GM10847 (cell line): ENCODE measurements around the gene CCDC134.
A peak's percentile ranks its signal among the peaks of the same experiment; 100 is the strongest.

Source experiments
- POLR2A ChIP-seq: IDR thresholded peaks from 2 replicates; pipeline ENCODE4 v1.6.1; 2011; ENCODE audit not compliant: insufficient read length; ENCODE audit errors: extremely low read depth

The CCDC134 gene

DNA sequence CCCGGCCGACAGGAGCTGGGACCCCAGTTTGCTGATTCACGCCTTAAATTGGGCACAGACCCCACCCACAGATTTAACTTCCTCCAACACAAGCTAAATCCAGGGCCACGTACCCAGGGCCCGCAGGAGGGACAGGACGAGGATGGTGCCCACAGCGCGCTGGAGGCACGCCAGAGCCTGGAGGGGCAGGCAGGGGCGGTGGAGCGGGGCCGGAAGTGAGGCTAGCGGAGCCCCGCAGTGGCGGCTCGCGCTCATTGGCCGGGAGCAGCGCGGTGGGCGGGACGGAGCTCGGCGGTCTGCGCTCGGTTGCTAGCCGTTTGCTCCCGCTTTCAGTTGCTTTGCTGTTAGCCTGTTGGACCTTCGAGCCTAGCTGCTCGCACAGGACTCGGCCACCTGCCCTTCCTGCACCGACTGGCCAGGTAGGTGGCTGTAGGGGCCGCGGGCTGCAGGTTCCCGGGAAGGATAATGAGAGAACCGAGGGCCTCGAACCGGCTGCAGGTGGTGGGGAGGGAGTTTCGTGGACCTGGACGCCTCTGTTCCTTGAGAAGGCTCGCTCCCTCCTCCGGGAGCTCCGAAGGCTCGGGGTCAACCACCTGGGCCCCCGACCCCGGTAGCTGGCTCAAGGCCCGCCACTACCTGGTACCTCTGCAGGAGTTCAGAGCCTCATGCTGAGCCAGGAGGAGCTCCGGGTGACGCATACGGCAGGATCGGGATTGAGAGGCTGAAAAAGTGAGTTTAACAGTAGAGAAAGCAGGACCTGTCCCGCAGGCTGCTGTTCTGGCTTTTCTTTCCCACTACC, at the start of gene CCDC134:
Gene CCDC134, plus strand, starts transcription at position 332 of the 799 bp plus-strand sequence. CDS start 8,212 bp downstream, outside the sequence.
- TF ChIP-seq POLR2A = peak; percentile 86

DNA sequence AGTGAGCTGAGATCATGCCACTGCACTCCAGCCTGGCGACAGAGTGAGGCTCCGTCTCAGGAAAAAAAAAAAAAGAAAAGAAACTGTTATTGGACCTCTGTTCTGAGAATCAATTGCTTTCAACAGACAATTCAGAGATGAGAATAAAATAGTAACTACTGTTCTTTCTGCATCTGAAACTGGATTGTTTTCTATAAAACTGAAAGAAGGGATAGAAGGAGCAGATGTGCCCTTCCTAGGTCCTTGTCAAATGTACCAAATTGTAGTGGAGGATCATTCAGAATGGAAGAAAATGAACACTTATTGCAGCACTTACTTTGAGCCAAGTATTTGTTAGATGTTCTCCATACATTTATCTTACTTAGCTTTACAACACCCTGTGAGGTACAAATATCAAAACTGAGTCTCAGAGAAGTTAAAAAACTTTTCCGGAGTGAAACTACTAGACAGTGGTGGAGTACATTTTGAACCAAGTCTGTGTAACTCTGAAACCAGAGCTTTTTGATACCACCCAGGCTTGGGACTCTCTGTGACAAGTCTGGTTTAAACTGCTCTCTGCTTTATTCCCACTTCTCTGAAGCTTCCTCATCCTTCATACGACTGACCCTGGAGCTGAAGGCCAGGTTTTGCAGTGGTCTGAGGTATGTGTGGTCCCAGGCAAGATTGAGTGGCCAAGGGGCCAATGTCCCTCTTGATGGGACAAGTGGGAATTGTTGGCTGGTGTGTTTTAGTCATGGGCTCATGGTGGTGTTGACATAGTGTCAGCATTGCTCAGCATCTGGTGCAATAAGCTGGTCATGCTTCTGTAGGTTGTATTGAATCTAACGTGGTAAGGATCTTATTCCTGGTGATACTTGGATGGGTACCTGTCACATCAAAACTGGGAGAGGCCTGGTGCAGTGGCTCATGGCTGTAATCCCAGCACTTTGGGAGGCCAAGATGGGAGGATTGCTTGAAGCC, 48.2 kb upstream of the CCDC134 start:
- no peak for TF ChIP-seq POLR2A

DNA sequence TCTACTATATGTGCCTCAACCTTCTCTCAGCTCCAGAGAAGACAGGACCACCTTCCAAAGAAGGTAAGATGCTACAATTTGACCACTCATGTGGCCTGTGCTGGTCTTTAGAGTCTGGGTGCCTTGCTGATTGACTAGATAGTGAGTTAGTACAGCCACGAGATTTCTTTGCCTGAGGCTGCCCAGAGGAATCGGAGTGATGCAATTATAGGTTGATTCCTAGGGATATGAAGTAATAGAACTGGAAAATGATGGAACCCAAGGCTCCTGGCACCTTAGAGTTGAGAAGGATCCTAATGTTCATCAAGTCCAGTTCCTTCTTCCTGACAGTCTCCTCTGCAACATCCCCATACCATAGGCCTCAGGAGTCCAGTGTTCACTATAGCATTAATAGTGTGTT, 46.5 kb upstream of the CCDC134 start:
- TF ChIP-seq POLR2A = no peak

DNA sequence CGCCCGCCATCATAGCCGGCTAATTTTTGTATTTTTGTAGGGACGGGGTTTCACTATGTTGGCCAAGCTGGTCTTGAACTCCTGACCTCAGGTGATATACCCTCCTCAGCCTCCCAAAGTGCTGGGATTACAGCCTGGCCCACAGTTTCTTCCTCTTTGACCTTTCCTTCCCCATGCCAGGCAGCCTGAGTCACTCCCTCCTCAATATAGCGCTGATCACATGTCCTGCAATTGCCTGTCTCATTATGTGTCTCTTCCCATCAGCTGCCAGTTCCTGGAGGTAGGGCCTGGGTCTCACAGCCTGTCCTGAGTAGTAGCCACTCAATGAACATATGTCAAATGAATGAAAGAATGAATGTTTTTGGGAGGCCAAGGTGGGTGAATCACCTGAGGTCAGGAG, 43.0 kb upstream of the CCDC134 start:
- TF ChIP-seq POLR2A = no peak

DNA sequence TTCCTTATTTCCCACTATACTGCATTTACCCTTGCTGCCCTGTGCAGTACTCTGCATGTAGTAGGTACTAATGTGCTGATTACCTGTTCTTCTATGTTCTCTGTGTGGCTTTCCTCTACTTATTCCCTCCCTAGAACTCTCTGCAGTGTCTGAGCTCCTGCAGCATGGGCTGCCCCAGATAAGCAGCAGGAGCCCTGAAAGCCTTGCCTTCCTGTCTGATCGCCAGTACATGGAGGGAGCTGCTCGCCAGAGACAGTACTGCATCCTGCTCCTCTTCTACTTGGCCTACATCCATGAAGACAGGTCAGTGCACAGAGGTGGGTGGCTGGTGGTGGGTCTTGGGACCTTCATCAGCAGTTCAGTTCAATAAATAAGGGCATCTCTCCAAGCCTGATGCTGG, 42.2 kb upstream of the CCDC134 start:
- no peak for TF ChIP-seq POLR2A

DNA sequence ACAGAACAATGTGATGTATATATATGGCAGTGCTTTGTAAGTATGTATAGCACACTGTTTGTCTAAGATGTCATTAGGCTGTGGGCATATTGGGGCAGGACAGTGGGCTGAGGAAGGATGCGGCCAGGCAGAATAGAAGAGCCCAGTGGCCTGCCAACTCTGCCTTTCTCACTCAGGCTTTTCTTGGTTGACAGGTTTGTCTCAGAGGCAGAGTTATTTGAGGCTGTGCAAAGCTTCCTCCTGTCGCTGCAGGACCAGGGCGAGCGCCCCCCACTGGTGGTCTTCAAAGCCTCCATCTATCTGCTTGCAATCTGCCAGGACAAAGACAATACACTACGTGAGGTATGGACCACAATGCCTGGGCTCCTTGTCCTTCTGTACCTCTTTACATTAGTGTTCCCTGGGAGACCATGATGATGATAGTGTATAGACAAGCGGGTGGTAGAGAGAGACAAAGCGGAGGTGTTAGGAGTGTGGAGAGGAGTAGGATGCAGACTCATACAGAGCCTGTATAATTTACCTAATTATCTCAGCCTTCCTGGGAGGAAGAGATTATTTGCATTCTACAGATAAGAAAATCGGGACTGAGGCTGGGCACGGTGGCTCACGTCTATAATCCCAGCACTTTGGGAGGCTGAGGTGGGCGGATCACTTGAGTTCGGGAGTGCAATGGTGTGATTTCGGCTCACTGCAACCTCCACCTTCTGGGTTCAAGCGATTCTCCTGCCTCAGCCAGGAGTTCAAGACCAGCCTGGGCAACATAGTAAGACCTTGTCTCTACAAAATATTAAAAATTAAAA, 37.3 kb upstream of the CCDC134 start:
- TF ChIP-seq POLR2A = no peak

DNA sequence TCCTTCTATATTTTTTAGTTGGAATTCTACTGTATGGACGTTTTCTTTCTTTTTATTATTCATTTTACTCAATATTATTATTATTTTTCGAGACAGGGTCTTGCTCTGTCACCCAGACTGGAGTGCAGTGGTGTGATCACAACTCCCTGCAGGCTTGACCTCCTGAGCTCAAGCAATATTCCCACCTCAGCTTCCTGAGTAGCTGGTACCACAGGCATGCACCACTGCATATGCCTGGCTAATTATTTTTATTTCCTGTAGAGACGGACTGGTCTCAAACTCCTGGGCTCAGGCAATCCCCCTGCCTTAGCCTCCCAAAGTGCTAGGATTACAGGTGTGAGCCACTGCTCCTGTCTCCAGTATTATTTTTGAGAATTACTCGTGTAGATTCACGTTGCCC, 34.0 kb upstream of the CCDC134 start:
- TF ChIP-seq POLR2A = no peak

DNA sequence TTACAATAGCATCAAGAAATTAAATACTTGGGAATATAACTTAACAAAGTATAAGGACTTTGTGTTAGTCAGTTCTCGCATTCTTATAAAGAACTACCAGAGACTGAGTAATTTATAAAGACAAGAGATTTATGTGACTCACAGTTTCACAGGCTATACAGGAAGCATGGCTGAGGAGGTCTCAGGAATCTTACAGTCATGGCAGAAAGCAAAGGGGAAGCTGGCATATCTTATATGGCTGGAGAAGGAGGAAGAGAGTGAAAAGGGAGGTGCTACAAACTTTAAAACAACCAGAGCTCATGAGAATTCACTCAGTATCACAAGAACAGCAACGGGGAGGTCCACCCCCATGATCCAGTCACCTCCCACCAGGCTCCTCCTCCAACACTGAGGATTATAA, 32.0 kb upstream of the CCDC134 start:
- TF ChIP-seq POLR2A = no peak

DNA sequence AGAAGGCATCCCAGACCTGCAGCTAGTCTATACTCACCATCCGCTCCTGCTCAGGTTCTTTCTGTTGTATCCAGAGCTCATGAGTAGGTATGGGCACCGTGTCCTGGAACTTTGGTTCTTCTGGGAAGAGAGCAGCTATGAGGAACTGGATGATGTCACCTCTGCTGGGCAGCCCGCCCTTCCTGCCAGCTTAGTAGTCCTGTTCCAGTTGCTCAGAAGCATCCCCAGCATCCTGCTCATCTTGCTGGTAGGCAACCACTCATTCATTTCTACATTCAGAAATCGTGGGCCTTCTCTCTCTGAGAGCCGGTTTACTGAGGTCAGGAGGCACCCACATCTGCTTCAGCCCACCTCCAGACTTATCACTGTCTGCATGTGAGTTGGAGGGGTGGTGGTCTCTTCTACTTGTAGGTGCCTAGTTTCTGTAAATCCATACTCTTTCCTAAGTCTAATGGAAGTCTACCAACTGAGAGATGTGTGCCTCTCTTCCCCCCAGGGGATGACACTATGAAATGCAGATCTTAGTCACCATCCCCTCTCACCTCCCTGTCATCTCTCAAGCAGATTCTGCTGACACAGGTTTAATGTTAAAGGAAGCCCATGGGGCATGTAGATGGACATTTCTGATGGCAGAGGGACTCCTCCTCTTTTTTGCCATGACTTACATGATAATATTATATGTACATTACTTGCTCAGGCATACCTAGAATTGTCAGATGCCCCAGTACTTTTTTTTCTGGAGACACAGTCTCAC, 29.6 kb upstream of the CCDC134 start:
- TF ChIP-seq POLR2A = no peak

DNA sequence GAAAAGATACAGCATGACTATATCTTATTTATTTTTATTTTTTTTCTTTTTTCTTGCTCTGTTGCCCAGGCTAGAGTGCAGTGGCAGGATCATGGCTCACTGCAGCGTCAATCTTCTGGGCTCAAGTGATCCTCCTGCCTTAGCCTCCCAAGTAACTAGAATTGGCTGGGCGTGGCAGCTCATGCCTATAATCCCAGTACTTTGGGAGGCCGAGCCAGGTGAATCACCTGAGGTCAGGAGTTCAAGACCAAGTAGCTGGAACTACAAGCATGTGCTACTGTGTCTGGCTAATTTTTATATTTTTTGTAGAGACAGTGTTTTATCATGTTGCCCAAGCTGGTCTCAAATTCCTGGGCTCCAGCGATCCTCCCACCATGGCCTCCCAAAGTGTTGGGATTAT, 28.3 kb upstream of the CCDC134 start:
- TF ChIP-seq POLR2A = no peak

DNA sequence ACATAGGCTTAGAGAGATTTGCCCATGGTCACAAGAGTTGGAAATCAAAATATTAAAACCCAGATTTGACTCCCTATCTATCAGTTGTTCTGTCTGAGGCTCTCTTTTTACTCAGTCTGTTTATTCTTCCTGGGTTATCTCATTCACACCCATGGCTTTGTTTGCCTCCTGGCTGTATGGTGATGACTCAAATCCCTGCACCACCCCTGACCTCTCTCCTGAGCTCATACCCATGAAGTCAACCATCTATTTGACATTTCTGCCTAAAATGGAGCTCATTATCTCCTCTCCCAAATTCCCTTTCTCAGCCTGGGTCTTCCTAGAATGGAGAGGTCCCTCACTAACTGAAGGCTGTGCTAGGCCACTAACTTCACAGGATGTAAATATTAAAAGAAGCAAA, 27.8 kb upstream of the CCDC134 start:
- no peak for TF ChIP-seq POLR2A

DNA sequence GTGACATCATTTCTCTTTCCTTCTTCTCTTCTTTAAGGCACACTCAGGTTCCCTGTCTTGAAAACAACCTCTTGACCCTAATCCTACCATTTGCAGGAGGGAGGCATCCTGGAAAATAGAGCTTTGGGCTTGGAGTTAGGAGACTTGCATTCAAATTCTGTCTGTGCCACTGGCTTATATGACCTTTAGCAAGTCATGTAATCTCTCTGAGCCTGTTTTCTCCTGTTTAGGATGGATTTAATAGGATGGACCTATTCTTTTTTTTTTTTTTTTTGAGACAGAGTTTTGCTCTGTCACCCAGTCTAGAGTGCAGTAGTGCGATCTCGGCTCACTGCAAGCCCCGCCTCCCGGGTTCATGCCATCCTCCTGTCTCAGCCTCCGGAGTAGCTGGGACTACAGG, 25.1 kb upstream of the CCDC134 start:
- TF ChIP-seq POLR2A = no peak

DNA sequence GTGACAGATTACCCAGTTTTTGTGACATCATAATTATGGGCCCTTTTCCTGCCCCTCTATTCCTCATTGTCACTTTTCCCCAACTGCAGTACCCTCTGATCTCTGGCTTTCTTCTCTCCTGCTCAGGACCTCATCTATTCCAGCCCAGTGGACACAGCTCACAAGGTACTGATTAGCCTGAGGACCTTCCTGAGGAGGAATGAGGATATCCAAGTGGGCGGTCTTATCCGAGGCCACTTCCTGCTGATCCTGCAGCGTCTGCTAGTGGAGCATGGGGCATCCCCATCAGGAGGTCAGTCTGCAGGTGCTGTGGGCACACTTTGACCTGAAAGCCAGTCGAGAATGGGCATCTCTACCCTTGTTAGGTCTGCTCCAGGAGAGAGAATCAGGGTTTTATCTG, 24.5 kb upstream of the CCDC134 start:
- no peak for TF ChIP-seq POLR2A

DNA sequence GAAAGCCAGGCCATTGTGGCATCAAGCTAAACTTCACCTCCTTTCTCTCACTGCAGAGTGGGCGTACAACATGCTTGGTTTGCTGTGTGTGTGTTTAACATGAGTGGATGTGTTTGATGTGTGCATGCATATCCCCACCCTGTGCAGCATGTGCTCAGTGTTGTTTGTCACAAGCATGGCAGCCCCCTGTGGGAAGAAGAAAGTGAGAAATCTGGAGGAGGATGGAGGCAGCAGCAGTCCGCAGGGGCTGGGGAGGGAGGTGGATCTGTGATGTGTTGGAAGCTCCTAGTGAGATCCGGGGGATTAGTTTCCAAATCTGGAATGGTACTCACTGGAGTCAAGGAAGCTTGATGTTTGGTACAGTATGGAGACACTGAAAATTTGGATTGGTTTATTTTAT, 24.1 kb upstream of the CCDC134 start:
- no peak for TF ChIP-seq POLR2A

DNA sequence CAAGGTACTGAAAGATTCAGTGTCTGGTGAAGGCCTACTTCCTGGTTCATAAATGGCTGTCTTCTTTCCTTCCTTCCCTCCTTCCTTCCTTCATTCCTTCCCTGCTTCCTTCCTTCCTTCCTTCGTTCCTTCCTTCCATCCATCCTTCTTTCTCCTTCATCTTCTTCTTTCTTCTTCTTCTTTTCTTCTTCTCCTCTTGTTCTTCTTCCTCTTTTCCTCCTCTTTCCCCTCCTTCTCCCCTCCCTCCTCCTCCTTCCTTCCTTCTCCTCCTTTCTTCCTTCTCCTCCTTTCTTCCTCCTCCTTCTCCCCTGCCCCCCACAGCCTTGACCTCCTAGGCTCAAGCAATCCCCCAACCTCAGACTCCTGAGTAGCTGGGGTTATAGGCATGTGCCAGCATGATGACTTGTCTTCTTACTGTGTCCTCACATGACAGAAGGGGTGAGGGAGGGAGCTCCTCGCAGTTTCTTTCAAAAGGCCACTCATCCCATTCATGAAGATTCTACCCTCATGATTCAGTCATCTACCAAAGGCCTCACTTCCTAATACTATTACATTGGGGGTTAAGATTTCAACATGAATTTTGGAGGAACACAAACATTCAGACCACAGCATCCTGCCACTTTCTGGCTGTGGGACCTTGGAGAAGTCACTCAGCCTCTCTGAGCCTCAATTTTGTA, 22.6 kb upstream of the CCDC134 start:
- no peak for TF ChIP-seq POLR2A
